HL-60 (cell line): Measurements from ENCODE around the gene HK3.

Experiments used
- DNase-seq, 2 experiments: peaks; one replicate each; pipeline ENCODE4 v3.0.0-alpha.2; 2010 to 2020; ENCODE audit warnings: low read depth in 1 of 2, low spot score in 1 of 2
- H3K27ac ChIP-seq: fragments of 250-450 bp; sonication (Bioruptor Pico); replicated peaks from 2 replicates; pipeline ENCODE4 v1.5.1; 2020; ENCODE audit warnings: mild to moderate bottlenecking, moderate library complexity
- H3K27me3 ChIP-seq: fragments of 250-450 bp; sonication (Bioruptor Pico); 2 replicates; pipeline ENCODE4 v1.5.1; 2021; ENCODE audit warnings: mild to moderate bottlenecking, moderate library complexity; ENCODE audit not compliant: insufficient read depth, poor library complexity, severe bottlenecking
- H3K4me3 ChIP-seq: replicated peaks from 2 replicates; pipeline ENCODE4 v1.5.1; 2011; ENCODE audit warnings: mild to moderate bottlenecking, control low read depth, low read length; ENCODE audit not compliant: insufficient read depth
- CTCF ChIP-seq: IDR thresholded peaks from one replicate; pipeline ENCODE4 v1.5.1; 2011; ENCODE audit warnings: low read length, control low read depth, inconsistent platforms; ENCODE audit not compliant: insufficient read depth
- GABPA ChIP-seq: IDR thresholded peaks from 2 replicates; pipeline ENCODE4 v1.6.1; 2012; ENCODE audit warnings: low read depth
- POLR2AphosphoS5 ChIP-seq: IDR thresholded peaks from 2 replicates; pipeline ENCODE4 v1.6.1; 2012; ENCODE audit warnings: low read depth
- SPI1 ChIP-seq: IDR thresholded peaks from 2 replicates; pipeline ENCODE4 v1.6.1; 2012; ENCODE audit warnings: low read depth, mild to moderate bottlenecking, borderline replicate concordance
- TF ChIP-seq, protein P1 (sequence below): IDR thresholded peaks from 2 replicates; pipeline ENCODE4 v1.6.1; 2012; ENCODE audit warnings: low read depth; ENCODE audit not compliant: insufficient replicate concordance

The HK3 gene

DNA sequence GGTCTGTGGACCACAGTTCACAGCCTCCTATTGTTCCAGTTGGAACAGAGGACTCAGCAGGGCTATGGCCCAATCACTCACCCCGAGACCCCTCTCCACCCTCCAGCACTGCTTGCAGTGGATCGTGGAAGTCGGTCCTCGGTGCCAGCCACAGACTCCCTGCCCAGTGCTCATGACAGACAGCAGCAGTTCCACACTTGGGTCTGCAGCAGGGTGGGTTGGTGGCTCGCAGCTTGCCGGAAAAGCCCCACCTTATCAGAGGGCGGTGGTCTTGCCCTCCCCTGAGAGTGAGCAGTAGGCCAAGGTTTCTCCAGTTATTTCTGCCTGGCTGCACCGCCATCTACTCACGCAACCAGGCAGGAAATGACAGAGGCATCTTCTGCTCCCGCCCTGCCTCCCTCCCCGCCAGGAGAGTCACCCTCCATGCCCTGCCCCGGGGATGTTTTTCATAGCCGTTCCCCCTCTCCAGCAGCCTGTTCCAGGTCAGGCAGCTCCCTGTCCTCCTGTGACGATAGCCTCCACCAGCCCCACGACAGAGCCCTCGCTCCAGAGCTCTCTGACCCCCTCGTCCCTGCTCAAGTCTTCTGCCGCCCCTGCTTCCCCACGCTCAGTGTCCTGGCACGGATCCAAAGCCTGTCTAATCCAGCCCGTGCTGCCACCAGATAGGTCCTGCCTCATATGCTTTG, 54.3 kb downstream of the HK3 start:
- H3K4me3 ChIP-seq, result no peak overlapping the region
- H3K27ac ChIP-seq, result no peak overlapping the region
- peaks cover 21% of the 10 kb centered on the region for H3K27me3 ChIP-seq
- DNase-seq, result no peak
- no peak for TF ChIP-seq GABPA
- no peak for TF ChIP-seq CTCF
- TF ChIP-seq SPI1, result no peak
- TF ChIP-seq, protein P1, sequence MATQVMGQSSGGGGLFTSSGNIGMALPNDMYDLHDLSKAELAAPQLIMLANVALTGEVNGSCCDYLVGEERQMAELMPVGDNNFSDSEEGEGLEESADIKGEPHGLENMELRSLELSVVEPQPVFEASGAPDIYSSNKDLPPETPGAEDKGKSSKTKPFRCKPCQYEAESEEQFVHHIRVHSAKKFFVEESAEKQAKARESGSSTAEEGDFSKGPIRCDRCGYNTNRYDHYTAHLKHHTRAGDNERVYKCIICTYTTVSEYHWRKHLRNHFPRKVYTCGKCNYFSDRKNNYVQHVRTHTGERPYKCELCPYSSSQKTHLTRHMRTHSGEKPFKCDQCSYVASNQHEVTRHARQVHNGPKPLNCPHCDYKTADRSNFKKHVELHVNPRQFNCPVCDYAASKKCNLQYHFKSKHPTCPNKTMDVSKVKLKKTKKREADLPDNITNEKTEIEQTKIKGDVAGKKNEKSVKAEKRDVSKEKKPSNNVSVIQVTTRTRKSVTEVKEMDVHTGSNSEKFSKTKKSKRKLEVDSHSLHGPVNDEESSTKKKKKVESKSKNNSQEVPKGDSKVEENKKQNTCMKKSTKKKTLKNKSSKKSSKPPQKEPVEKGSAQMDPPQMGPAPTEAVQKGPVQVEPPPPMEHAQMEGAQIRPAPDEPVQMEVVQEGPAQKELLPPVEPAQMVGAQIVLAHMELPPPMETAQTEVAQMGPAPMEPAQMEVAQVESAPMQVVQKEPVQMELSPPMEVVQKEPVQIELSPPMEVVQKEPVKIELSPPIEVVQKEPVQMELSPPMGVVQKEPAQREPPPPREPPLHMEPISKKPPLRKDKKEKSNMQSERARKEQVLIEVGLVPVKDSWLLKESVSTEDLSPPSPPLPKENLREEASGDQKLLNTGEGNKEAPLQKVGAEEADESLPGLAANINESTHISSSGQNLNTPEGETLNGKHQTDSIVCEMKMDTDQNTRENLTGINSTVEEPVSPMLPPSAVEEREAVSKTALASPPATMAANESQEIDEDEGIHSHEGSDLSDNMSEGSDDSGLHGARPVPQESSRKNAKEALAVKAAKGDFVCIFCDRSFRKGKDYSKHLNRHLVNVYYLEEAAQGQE, result no peak
- no peak for TF ChIP-seq POLR2AphosphoS5

GRCh38 chr5:176844281-176844680, 54.9 kb downstream of the HK3 start:
- DNase-seq, result no peak
- Histone ChIP-seq H3K27me3 (peaks cover 21% of the 10 kb centered on the region), H3K4me3 (no peak overlapping the region), H3K27ac (no peak overlapping the region)
- no peak for TF ChIP-seq SPI1
- no peak for TF ChIP-seq CTCF
- no peak for TF ChIP-seq POLR2AphosphoS5
- TF ChIP-seq GABPA, result no peak
- TF ChIP-seq, protein P1, result no peak

DNA sequence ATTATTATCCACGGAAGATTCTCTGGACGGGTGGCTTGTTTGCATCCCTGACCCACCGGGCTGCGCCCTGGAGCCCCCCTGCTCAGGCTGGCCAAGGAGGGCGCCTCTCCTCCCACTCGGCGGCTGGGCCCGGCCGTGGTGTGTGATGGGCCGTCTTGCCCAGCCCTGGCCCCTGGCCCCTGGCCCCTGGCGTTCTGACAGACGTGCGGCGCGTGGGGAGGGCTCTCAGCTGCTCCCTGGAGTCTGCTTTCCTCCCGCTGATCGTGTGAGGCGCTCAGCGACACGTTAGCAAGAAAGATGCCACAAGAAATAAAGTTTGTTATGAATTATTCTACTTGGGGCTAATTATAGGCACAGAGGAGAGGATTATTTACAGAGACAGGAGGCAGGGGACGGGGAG, 55.5 kb downstream of the HK3 start:
- TF ChIP-seq POLR2AphosphoS5 (no peak), GABPA (no peak), SPI1 (no peak)
- TF ChIP-seq, protein P1, result no peak
- Histone ChIP-seq H3K27me3 (peaks cover 21% of the 10 kb centered on the region), H3K4me3 (no peak overlapping the region), H3K27ac (no peak overlapping the region)
- no peak for DNase-seq
